GM23338 (cell line): Measurements from ENCODE around the gene FBXO9. TPM values are rescaled to one million over a fixed set of nuclear protein-coding genes. Genes with fewer than 3 reads are reported as not detected.
A peak's percentile ranks its signal among the peaks of the same experiment; 100 is the strongest.

Experiments
- ATAC-seq: fragments of 200-7000 bp; cut with Tn5 transposase; 3 replicates; pipeline ENCODE4 v1.9.1; 2020
- DNase-seq: peaks from one replicate; pipeline ENCODE4 v3.0.0-alpha.2; 2015; ENCODE audit warnings: low spot score
- H2AFZ ChIP-seq: fragments of 200-600 bp; sonication (generic); 2 replicates; pipeline ENCODE4 v1.8.0; 2016; ENCODE audit warnings: antibody characterized with exemption, mild to moderate bottlenecking, moderate library complexity
- H3F3A ChIP-seq: fragments of 200-600 bp; sonication (generic); replicated peaks from 2 replicates; pipeline ENCODE4 v1.8.0; 2017; ENCODE audit warnings: antibody characterized with exemption, mixed run types, low read depth
- H3K27ac ChIP-seq: fragments of 200-600 bp; sonication (generic); 2 replicates; pipeline ENCODE4 v1.6.1; 2016; ENCODE audit warnings: low read depth
- H3K27me3 ChIP-seq: fragments of 200-600 bp; sonication (generic); 2 replicates; pipeline ENCODE4 v1.8.0; 2016; ENCODE audit warnings: mild to moderate bottlenecking, mixed run types, moderate library complexity; ENCODE audit not compliant: insufficient read depth
- H3K36me3 ChIP-seq: fragments of 200-600 bp; sonication (generic); 2 replicates; pipeline ENCODE4 v1.8.0; 2016; ENCODE audit warnings: mild to moderate bottlenecking; ENCODE audit not compliant: insufficient read depth
- H3K4me1 ChIP-seq: fragments of 200-600 bp; sonication (generic); 2 replicates; pipeline ENCODE4 v1.8.0; 2016; ENCODE audit warnings: mild to moderate bottlenecking, moderate library complexity; ENCODE audit not compliant: insufficient read depth
- H3K4me2 ChIP-seq: fragments of 200-600 bp; sonication (generic); 2 replicates; pipeline ENCODE4 v1.7.1; 2017; ENCODE audit warnings: mixed run types
- H3K4me3 ChIP-seq: fragments of 200-600 bp; sonication (generic); 2 replicates; pipeline ENCODE4 v1.6.1; 2016; ENCODE audit warnings: mixed run types
- H3K79me2 ChIP-seq: fragments of 200-600 bp; sonication (generic); replicated peaks from 2 replicates; pipeline ENCODE4 v1.8.0; 2017; ENCODE audit warnings: mild to moderate bottlenecking; ENCODE audit not compliant: insufficient read depth
- H3K9me2 ChIP-seq: fragments of 200-600 bp; sonication (generic); 2 replicates; pipeline ENCODE4 v1.8.0; 2017; ENCODE audit not compliant: insufficient read depth
- H4K20me1 ChIP-seq: fragments of 200-600 bp; sonication (generic); replicated peaks from 2 replicates; pipeline ENCODE4 v1.8.0; 2017; ENCODE audit warnings: mild to moderate bottlenecking; ENCODE audit not compliant: insufficient read depth
- H3K27ac Mint-ChIP-seq: 2 replicates; pipeline ENCODE4 v1.8.0; 2020; ENCODE audit warnings: inconsistent platforms, mild to moderate bottlenecking, moderate library complexity, mixed read lengths
- H3K27me3 Mint-ChIP-seq: 3 replicates; pipeline ENCODE4 v1.8.0; 2022; ENCODE audit warnings: low read depth, mild to moderate bottlenecking, moderate library complexity, mixed read lengths, inconsistent platforms; ENCODE audit not compliant: insufficient read depth, poor library complexity
- H3K36me3 Mint-ChIP-seq: 3 replicates; pipeline ENCODE4 v1.8.0; 2021; ENCODE audit warnings: low read depth, mild to moderate bottlenecking, inconsistent platforms, moderate library complexity, mixed read lengths
- H3K4me1 Mint-ChIP-seq: 3 replicates; pipeline ENCODE4 v1.8.0; 2020; ENCODE audit warnings: mild to moderate bottlenecking, inconsistent platforms, mixed read lengths
- H3K4me3 Mint-ChIP-seq: 3 replicates; pipeline ENCODE4 v1.8.0; 2021; ENCODE audit warnings: moderate library complexity, mild to moderate bottlenecking, inconsistent platforms, mixed read lengths
- H3K9me3 Mint-ChIP-seq: 3 replicates; pipeline ENCODE4 v1.8.0; 2020; ENCODE audit warnings: moderate library complexity, mild to moderate bottlenecking, inconsistent platforms, mixed read lengths
- CREB1 ChIP-seq: fragments of 250-450 bp; sonication (Bioruptor Pico); IDR thresholded peaks from 2 replicates; pipeline ENCODE4 v1.5.0; 2020; ENCODE audit warnings: low read depth, mild to moderate bottlenecking, moderate library complexity
- EZH2 ChIP-seq: fragments of 200-600 bp; sonication (generic); IDR thresholded peaks from one replicate; pipeline ENCODE4 v1.8.0; 2017; ENCODE audit warnings: antibody characterized with exemption, mild to moderate bottlenecking, low read depth; ENCODE audit not compliant: unreplicated experiment
- EZH2phosphoT487 ChIP-seq: fragments of 200-600 bp; sonication (generic); IDR thresholded peaks from one replicate; pipeline ENCODE4 v1.8.1; 2018; ENCODE audit warnings: antibody characterized with exemption; ENCODE audit not compliant: unreplicated experiment
- JUNB ChIP-seq: IDR thresholded peaks from one replicate; pipeline ENCODE4 v1.6.1; 2016; ENCODE audit warnings: antibody characterized with exemption; ENCODE audit not compliant: unreplicated experiment
- NANOG ChIP-seq: IDR thresholded peaks from 2 replicates; pipeline ENCODE4 v1.6.1; 2016; ENCODE audit warnings: antibody characterized with exemption, borderline replicate concordance
- POLR2AphosphoS5 ChIP-seq: IDR thresholded peaks from 2 replicates; pipeline ENCODE4 v1.6.1; 2016; ENCODE audit warnings: antibody characterized with exemption, low read depth
- STAT1 ChIP-seq: IDR thresholded peaks from one replicate; pipeline ENCODE4 v1.6.1; 2016; ENCODE audit warnings: antibody characterized with exemption; ENCODE audit not compliant: unreplicated experiment
- ZNF114 ChIP-seq: fragments of 250-450 bp; sonication (Bioruptor Pico); IDR thresholded peaks from 2 replicates; pipeline ENCODE4 v1.5.0; 2020; ENCODE audit warnings: mild to moderate bottlenecking, moderate library complexity
- ZNF331 ChIP-seq: fragments of 250-450 bp; sonication (Bioruptor Pico); IDR thresholded peaks from 2 replicates; pipeline ENCODE4 v1.5.0; 2020; ENCODE audit warnings: low read depth, mild to moderate bottlenecking, moderate library complexity
- long read RNA-seq: library from polyadenylated mRNA; unstranded; transcript quantifications from one replicate; pipeline ENCODE4 v2.0.0, GENCODE V29; 2020; ENCODE audit not compliant: unreplicated experiment
- polyA plus RNA-seq: library from polyadenylated mRNA; unstranded; fragments of >200 nt; fragmentation: Nextera tagmentation; extraction: Ambion mirVana; gene quantifications from 2 replicates; pipeline ENCODE4 v1.2.1, GENCODE V29; 2016
- total RNA-seq: library from RNA; depleted of rRNA; stranded (reverse); fragments of >200 nt; shearing (Covaris generic); gene quantifications from 2 replicates; pipeline ENCODE4 v1.2.3, GENCODE V29; 2014; rRNA removed
- TF ChIP-seq, protein P1 (sequence below): IDR thresholded peaks from 2 replicates; pipeline ENCODE4 v1.6.1; 2016; ENCODE audit warnings: antibody characterized with exemption
- TF ChIP-seq, protein P2 (sequence below): fragments of 250-450 bp; sonication (Bioruptor Pico); IDR thresholded peaks from 2 replicates; pipeline ENCODE4 v1.5.0; 2020; ENCODE audit warnings: mild to moderate bottlenecking, moderate library complexity

The FBXO9 gene
- 19.3 and 29.8 TPM in 2 replicates for total RNA-seq
- 32.8 and 36.3 TPM in 2 replicates for polyA plus RNA-seq
- long read RNA-seq, partial matches to known transcripts = 12 of 18 reads
- long read RNA-seq, other reads (novel, unspliced or antisense) = 2 of 18 reads

DNA sequence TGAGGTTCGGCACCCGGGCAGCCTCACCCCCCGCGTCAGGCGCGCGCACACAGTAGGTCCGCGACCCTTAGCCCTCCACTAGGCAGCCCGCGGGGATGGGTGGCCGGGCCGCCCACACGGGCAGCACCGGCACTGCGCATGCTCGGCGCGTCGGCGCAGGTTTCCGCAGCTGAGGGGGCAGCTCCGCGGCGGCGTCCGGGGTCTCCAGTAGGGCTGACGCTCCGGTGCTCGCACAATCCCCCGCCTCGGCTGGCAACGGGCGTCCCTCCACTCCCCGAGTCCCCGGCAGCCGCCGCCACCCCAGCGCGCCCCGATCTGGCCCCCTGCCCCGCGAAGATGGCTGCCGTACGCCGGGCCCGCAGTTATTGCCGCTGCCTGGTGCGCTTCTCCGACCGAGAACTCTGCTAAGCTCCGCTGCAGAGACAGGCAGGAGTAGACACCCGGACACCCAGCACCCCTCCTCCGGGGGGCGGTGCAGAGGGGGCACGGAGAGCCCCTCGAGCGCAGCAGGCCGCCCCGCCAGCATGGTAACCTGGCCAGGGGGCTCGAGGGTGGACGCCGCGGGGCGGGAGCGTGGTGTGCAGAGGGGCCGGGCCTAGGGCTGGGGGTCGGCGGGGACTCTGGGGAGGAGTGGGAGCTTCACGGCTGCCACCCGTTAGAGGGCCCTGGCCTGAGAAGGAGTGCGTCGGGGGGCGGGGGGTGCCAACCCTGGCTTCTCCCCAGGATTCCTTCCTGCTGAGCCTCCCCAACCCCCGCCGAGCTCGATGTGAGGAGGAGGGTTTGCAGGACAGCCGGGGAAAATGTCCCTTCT is at the start of gene FBXO9:
Gene FBXO9 (plus strand): TSS at position 139 of the 811 bp plus-strand sequence. CDS start 386 bp downstream, at position 525.
- Mint-ChIP-seq H3K4me1 (peaks cover 15% of the 10 kb centered on the region; the same call in 2 of the 3 replicates), H3K27me3 (peaks cover 8% of the 10 kb centered on the region), H3K27ac (peak within 1 kb of the TSS; percentile 98), H3K4me3 (peak within 1 kb of the TSS; percentile 99), H3K9me3 (no peaks in the 10 kb centered on the region), H3K36me3 (no peaks in the 10 kb centered on the region)
- no peaks in the 10 kb centered on the region for H3K36me3 ChIP-seq
- H3K27me3 ChIP-seq = no peaks in the 10 kb centered on the region
- H3K4me3 ChIP-seq = peak within 1 kb of the TSS; percentile 78
- H3K9me2 ChIP-seq = no peaks in the 10 kb centered on the region
- peaks cover 23% of the 10 kb centered on the region for H3K79me2 ChIP-seq
- H3K4me1 ChIP-seq = peaks cover 12% of the 10 kb centered on the region
- peak within 1 kb of the TSS; percentile 98 for H2AFZ ChIP-seq
- TF ChIP-seq ZNF114 (CRISPR knock-in tag) (no peak), POLR2AphosphoS5 (peak; percentile 84)
- no peaks in the 10 kb centered on the region for H3F3A ChIP-seq
- no peak within 1 kb of the TSS for H3K27ac ChIP-seq
- H3K4me2 ChIP-seq = peak within 1 kb of the TSS; percentile 79
- ATAC-seq (peak; percentile 62), DNase-seq (peak; percentile 69)
- H4K20me1 ChIP-seq = peaks cover 4% of the 10 kb centered on the region

- Histone ChIP-seq H4K20me1 (no peaks in the 10 kb centered on the region), H3F3A (no peaks in the 10 kb centered on the region), H3K36me3 (0 out of 2 replicates have a peak, but pooled peaks cover 3% of the 10 kb centered on the region), H3K27me3 (no peaks in the 10 kb centered on the region), H3K27ac (no peak overlapping the region), H3K79me2 (no peaks in the 10 kb centered on the region), H3K4me2 (no peak overlapping the region), H3K9me2 (no peaks in the 10 kb centered on the region), H3K4me1 (no peaks in the 10 kb centered on the region), H2AFZ (no peak overlapping the region), H3K4me3 (no peak overlapping the region)
- ATAC-seq = no peak
- peaks cover 2% of the 10 kb centered on the region; the same call in 1 of the 3 replicates for H3K4me1 Mint-ChIP-seq
- H3K27me3 Mint-ChIP-seq = peaks cover 2% of the 10 kb centered on the region
- DNase-seq = no peak
- H3K27ac Mint-ChIP-seq = no peak overlapping the region
- peaks cover 28% of the 10 kb centered on the region for H3K36me3 Mint-ChIP-seq
- H3K9me3 Mint-ChIP-seq = no peaks in the 10 kb centered on the region; the same call in 2 of the 3 replicates
- no peak overlapping the region for H3K4me3 Mint-ChIP-seq
- TF ChIP-seq POLR2AphosphoS5 (no peak), CREB1 (no peak), ZNF114 (CRISPR knock-in tag) (no peak), STAT1 (no peak), ZNF331 (CRISPR knock-in tag) (no peak), EZH2 (no peak), EZH2phosphoT487 (no peak), NANOG (no peak), JUNB (no peak)
- TF ChIP-seq, protein P1, sequence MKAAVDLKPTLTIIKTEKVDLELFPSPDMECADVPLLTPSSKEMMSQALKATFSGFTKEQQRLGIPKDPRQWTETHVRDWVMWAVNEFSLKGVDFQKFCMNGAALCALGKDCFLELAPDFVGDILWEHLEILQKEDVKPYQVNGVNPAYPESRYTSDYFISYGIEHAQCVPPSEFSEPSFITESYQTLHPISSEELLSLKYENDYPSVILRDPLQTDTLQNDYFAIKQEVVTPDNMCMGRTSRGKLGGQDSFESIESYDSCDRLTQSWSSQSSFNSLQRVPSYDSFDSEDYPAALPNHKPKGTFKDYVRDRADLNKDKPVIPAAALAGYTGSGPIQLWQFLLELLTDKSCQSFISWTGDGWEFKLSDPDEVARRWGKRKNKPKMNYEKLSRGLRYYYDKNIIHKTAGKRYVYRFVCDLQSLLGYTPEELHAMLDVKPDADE = no peak
- TF ChIP-seq, protein P2, sequence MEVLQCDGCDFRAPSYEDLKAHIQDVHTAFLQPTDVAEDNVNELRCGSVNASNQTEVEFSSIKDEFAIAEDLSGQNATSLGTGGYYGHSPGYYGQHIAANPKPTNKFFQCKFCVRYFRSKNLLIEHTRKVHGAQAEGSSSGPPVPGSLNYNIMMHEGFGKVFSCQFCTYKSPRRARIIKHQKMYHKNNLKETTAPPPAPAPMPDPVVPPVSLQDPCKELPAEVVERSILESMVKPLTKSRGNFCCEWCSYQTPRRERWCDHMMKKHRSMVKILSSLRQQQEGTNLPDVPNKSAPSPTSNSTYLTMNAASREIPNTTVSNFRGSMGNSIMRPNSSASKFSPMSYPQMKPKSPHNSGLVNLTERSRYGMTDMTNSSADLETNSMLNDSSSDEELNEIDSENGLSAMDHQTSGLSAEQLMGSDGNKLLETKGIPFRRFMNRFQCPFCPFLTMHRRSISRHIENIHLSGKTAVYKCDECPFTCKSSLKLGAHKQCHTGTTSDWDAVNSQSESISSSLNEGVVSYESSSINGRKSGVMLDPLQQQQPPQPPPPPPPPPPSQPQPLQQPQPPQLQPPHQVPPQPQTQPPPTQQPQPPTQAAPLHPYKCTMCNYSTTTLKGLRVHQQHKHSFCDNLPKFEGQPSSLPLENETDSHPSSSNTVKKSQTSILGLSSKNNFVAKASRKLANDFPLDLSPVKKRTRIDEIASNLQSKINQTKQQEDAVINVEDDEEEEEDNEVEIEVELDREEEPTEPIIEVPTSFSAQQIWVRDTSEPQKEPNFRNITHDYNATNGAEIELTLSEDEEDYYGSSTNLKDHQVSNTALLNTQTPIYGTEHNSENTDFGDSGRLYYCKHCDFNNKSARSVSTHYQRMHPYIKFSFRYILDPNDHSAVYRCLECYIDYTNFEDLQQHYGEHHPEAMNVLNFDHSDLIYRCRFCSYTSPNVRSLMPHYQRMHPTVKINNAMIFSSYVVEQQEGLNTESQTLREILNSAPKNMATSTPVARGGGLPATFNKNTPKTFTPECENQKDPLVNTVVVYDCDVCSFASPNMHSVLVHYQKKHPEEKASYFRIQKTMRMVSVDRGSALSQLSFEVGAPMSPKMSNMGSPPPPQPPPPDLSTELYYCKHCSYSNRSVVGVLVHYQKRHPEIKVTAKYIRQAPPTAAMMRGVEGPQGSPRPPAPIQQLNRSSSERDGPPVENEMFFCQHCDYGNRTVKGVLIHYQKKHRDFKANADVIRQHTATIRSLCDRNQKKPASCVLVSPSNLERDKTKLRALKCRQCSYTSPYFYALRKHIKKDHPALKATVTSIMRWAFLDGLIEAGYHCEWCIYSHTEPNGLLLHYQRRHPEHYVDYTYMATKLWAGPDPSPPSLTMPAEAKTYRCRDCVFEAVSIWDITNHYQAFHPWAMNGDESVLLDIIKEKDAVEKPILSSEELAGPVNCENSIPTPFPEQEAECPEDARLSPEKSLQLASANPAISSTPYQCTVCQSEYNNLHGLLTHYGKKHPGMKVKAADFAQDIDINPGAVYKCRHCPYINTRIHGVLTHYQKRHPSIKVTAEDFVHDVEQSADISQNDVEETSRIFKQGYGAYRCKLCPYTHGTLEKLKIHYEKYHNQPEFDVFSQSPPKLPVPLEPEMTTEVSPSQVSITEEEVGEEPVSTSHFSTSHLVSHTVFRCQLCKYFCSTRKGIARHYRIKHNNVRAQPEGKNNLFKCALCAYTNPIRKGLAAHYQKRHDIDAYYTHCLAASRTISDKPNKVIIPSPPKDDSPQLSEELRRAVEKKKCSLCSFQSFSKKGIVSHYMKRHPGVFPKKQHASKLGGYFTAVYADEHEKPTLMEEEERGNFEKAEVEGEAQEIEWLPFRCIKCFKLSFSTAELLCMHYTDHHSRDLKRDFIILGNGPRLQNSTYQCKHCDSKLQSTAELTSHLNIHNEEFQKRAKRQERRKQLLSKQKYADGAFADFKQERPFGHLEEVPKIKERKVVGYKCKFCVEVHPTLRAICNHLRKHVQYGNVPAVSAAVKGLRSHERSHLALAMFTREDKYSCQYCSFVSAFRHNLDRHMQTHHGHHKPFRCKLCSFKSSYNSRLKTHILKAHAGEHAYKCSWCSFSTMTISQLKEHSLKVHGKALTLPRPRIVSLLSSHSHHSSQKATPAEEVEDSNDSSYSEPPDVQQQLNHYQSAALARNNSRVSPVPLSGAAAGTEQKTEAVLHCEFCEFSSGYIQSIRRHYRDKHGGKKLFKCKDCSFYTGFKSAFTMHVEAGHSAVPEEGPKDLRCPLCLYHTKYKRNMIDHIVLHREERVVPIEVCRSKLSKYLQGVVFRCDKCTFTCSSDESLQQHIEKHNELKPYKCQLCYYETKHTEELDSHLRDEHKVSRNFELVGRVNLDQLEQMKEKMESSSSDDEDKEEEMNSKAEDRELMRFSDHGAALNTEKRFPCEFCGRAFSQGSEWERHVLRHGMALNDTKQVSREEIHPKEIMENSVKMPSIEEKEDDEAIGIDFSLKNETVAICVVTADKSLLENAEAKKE (CRISPR knock-in tag) = no peak
Observed at GRCh38 chr6:53015486-53015885, 49.7 kb upstream of the FBXO9 start.
